H9 (cell line): ENCODE data around the gene TOGARAM1. TPM values are rescaled to one million over a fixed set of nuclear protein-coding genes. Genes with fewer than 3 reads are reported as not detected.

Experiments
- DNase-seq: peaks from one replicate; pipeline ENCODE4 v3.0.0-alpha.2; 2017
- H2AFZ ChIP-seq: one replicate; pipeline ENCODE4 v1.6.1; 2013; ENCODE audit warnings: mild to moderate bottlenecking, low read length, control low read depth, moderate library complexity
- H2AK5ac ChIP-seq: 2 replicates; pipeline ENCODE4 v1.6.1; 2013; ENCODE audit warnings: low read length, control low read depth, mixed read lengths; ENCODE audit not compliant: insufficient read length
- H2BK120ac ChIP-seq: one replicate; pipeline ENCODE4 v1.6.1; 2013; ENCODE audit warnings: low read depth, mild to moderate bottlenecking, low read length, control low read depth, inconsistent platforms; ENCODE audit not compliant: poor library complexity, severe bottlenecking
- H2BK12ac ChIP-seq: 2 replicates; pipeline ENCODE4 v1.6.1; 2013; ENCODE audit warnings: low read length, control low read depth, mixed read lengths, low read depth; ENCODE audit not compliant: insufficient read length
- H2BK15ac ChIP-seq: 2 replicates; pipeline ENCODE4 v1.6.1; 2013; ENCODE audit warnings: low read depth, low read length, control low read depth
- H2BK20ac ChIP-seq: one replicate; pipeline ENCODE4 v1.6.1; 2013; ENCODE audit warnings: low read depth, mild to moderate bottlenecking, low read length, control low read depth, inconsistent platforms; ENCODE audit not compliant: poor library complexity, severe bottlenecking
- H2BK5ac ChIP-seq: 2 replicates; pipeline ENCODE4 v1.6.1; 2013; ENCODE audit warnings: low read length, control low read depth, mixed read lengths; ENCODE audit not compliant: insufficient read length
- H3K14ac ChIP-seq: 2 replicates; pipeline ENCODE4 v1.6.1; 2013; ENCODE audit warnings: low read length, control low read depth; ENCODE audit not compliant: insufficient read depth
- H3K18ac ChIP-seq: 2 replicates; pipeline ENCODE4 v1.6.1; 2013; ENCODE audit warnings: low read depth, mild to moderate bottlenecking, mixed read lengths, low read length, control low read depth; ENCODE audit not compliant: insufficient read length
- H3K23ac ChIP-seq: 2 replicates; pipeline ENCODE4 v1.6.1; 2013; ENCODE audit warnings: low read length, control low read depth, mixed read lengths, low read depth; ENCODE audit not compliant: insufficient read length
- H3K23me2 ChIP-seq: 2 replicates; pipeline ENCODE4 v1.6.1; 2013; ENCODE audit warnings: low read depth, mild to moderate bottlenecking, mixed read lengths, low read length, control low read depth; ENCODE audit not compliant: insufficient read length, poor library complexity, severe bottlenecking
- H3K27ac ChIP-seq: 2 replicates; pipeline ENCODE4 v1.5.1; 2013; ENCODE audit warnings: low read length, control low read depth, mixed read lengths, low read depth; ENCODE audit not compliant: insufficient read length
- H3K27me3 ChIP-seq: 2 replicates; pipeline ENCODE4 v1.6.1; 2013; ENCODE audit warnings: low read length, control low read depth, inconsistent platforms; ENCODE audit not compliant: insufficient read depth
- H3K4ac ChIP-seq: 2 replicates; pipeline ENCODE4 v1.6.1; 2013; ENCODE audit warnings: low read depth, mild to moderate bottlenecking, control low read depth, inconsistent platforms, low read length, moderate library complexity
- H3K4me1 ChIP-seq: 2 replicates; pipeline ENCODE4 v1.6.1; 2013; ENCODE audit warnings: low read length, control low read depth, inconsistent platforms; ENCODE audit not compliant: insufficient read depth
- H3K4me2 ChIP-seq: 2 replicates; pipeline ENCODE4 v1.6.1; 2013; ENCODE audit warnings: low read length, control low read depth, mixed read lengths; ENCODE audit not compliant: insufficient read length, insufficient read depth
- H3K56ac ChIP-seq: 2 replicates; pipeline ENCODE4 v1.6.1; 2013; ENCODE audit warnings: low read depth, mild to moderate bottlenecking, mixed read lengths, low read length, control low read depth; ENCODE audit not compliant: insufficient read length
- H3K79me1 ChIP-seq: 2 replicates; pipeline ENCODE4 v1.6.1; 2013; ENCODE audit warnings: low read depth, mild to moderate bottlenecking, moderate library complexity, low read length, control low read depth, inconsistent platforms; ENCODE audit not compliant: insufficient read depth, poor library complexity, severe bottlenecking
- H3K79me2 ChIP-seq: 2 replicates; pipeline ENCODE4 v1.6.1; 2013; ENCODE audit warnings: low read length, control low read depth, inconsistent platforms; ENCODE audit not compliant: insufficient read depth
- H3K9ac ChIP-seq: 2 replicates; pipeline ENCODE4 v1.6.1; 2013; ENCODE audit warnings: low read length, control low read depth, mixed read lengths; ENCODE audit not compliant: insufficient read length; ENCODE audit errors: extremely low read depth
- H3K9me3 ChIP-seq: one replicate; pipeline ENCODE4 v1.6.1; 2013; ENCODE audit warnings: low read depth, low read length, inconsistent platforms; ENCODE audit not compliant: control insufficient read depth
- H3T11ph ChIP-seq: one replicate; pipeline ENCODE4 v1.6.1; 2013; ENCODE audit warnings: mild to moderate bottlenecking, low read length, control low read depth, inconsistent platforms
- H4K20me1 ChIP-seq: one replicate; pipeline ENCODE4 v1.6.1; 2013; ENCODE audit not compliant: control insufficient read depth, insufficient read length, insufficient read depth
- H4K5ac ChIP-seq: 2 replicates; pipeline ENCODE4 v1.6.1; 2013; ENCODE audit warnings: low read depth, mild to moderate bottlenecking, mixed read lengths, low read length, control low read depth; ENCODE audit not compliant: insufficient read length
- H4K8ac ChIP-seq: replicated peaks from 2 replicates; pipeline ENCODE4 v1.6.1; 2013; ENCODE audit warnings: low read length, control low read depth, mixed read lengths, low read depth; ENCODE audit not compliant: insufficient read length
- H4K91ac ChIP-seq: 2 replicates; pipeline ENCODE4 v1.6.1; 2013; ENCODE audit warnings: low read depth, mild to moderate bottlenecking, moderate library complexity, mixed read lengths, low read length, control low read depth; ENCODE audit not compliant: insufficient read length
- H3K27ac Mint-ChIP-seq, 3 experiments: 2 replicates in 2 of 3; 3 replicates in 1 of 3; pipeline ENCODE4 v1.8.0; 2020 to 2021; ENCODE audit warnings: mixed read lengths in 3 of 3, mild to moderate bottlenecking in 1 of 3, moderate library complexity in 1 of 3
- H3K27me3 Mint-ChIP-seq: 2 replicates; pipeline ENCODE4 v1.8.0; 2021; ENCODE audit warnings: low read depth, mild to moderate bottlenecking, moderate library complexity, mixed read lengths
- H3K36me3 Mint-ChIP-seq, 3 experiments: 2 replicates in 2 of 3; 3 replicates in 1 of 3; pipeline ENCODE4 v1.8.0; 2020 to 2021; ENCODE audit warnings: low read depth in 3 of 3, mixed read lengths in 3 of 3; ENCODE audit not compliant: insufficient read depth in 1 of 3
- H3K4me1 Mint-ChIP-seq, 2 experiments: 2 replicates each; pipeline ENCODE4 v1.8.0; 2020; ENCODE audit warnings: mixed read lengths in 2 of 2
- H3K4me3 Mint-ChIP-seq, 2 experiments: 2 replicates in 1 of 2; 3 replicates in 1 of 2; pipeline ENCODE4 v1.8.0; 2020 to 2021; ENCODE audit warnings: mild to moderate bottlenecking in 2 of 2, mixed read lengths in 2 of 2, moderate library complexity in 1 of 2
- H3K9me3 Mint-ChIP-seq, 2 experiments: 2 replicates in 1 of 2; 3 replicates in 1 of 2; pipeline ENCODE4 v1.8.0; 2020; ENCODE audit warnings: mild to moderate bottlenecking in 2 of 2, mixed read lengths in 2 of 2, moderate library complexity in 1 of 2
- CTCF ChIP-seq: fragments of 200-600 bp; sonication (generic); conservative IDR thresholded peaks from 3 replicates; pipeline ENCODE4 v1.8.0; 2021; ENCODE audit warnings: antibody characterized with exemption, mild to moderate bottlenecking
- WGBS: extraction: QIAGEN DNeasy Blood & Tissue Kit; methylation state at CpG from one replicate; pipeline ENCODE4 v1.1.7; 2013; ENCODE audit warnings: missing lambda C conversion rate, low lambda C conversion rate, mixed read lengths; ENCODE audit not compliant: insufficient read length; ENCODE audit errors: extremely low coverage; 5-methylcytosine and 5-hydroxymethylcytosine counted together
- total RNA-seq: library from RNA; stranded (reverse); gene quantifications from 2 replicates; pipeline ENCODE4 v1.2.1, GENCODE V29; 2021

The TOGARAM1 gene
- total RNA-seq, 1 experiment from 2014 or later: 11.4 TPM

GRCh38 chr14:44941591-44941990 lies 20.4 kb upstream of the TOGARAM1 start:
- Histone ChIP-seq H3K23ac (no peak overlapping the region), H2BK12ac (no peak overlapping the region), H4K8ac (no peak overlapping the region), H3K4ac (no peak overlapping the region), H3K4me1 (no peaks in the 10 kb centered on the region), H3T11ph (no peak overlapping the region), H2BK15ac (no peak overlapping the region), H3K27me3 (no peaks in the 10 kb centered on the region), H3K9me3 (no peaks in the 10 kb centered on the region), H3K56ac (no peak overlapping the region), H3K14ac (no peak overlapping the region), H4K20me1 (no peaks in the 10 kb centered on the region), H3K23me2 (no peaks in the 10 kb centered on the region), H3K79me1 (no peaks in the 10 kb centered on the region), H4K91ac (no peak overlapping the region), H3K18ac (no peak overlapping the region), H2AFZ (no peak overlapping the region), H2AK5ac (no peak overlapping the region), H3K9ac (no peak overlapping the region), H4K5ac (no peak overlapping the region), H2BK5ac (no peak overlapping the region), H3K27ac (no peak overlapping the region), H2BK20ac (no peak overlapping the region), H2BK120ac (no peak overlapping the region), H3K4me2 (no peak overlapping the region), H3K79me2 (no peaks in the 10 kb centered on the region)
- no peak overlapping the region for H3K4me3 Mint-ChIP-seq
- no peak for TF ChIP-seq CTCF
- H3K4me1 Mint-ChIP-seq: no peaks in the 10 kb centered on the region
- H3K27ac Mint-ChIP-seq: no peak overlapping the region
- H3K36me3 Mint-ChIP-seq: peaks cover 38 to 64% (median 54%) of the 10 kb centered on the region in 3 experiments
- H3K9me3 Mint-ChIP-seq: peaks cover 6 to 8% of the 10 kb centered on the region in 2 experiments; a peak in 4 of 5 replicates
- no peaks in the 10 kb centered on the region for H3K27me3 Mint-ChIP-seq
- DNase-seq: no peak
- no CpG with 5 or more reads among the region's 2 CpGs for WGBS
